Amygdala (tissue), 56 donors: ENCODE data around the gene PPP1R14B.
A peak's percentile ranks its signal among the peaks of the same experiment; 100 is the strongest.

Experiments used
- DNase-seq, 56 donors: peaks; one replicate each; lab custom pipeline; 2025; lab: John Stamatoyannopoulos, UW

The PPP1R14B gene, protein sequence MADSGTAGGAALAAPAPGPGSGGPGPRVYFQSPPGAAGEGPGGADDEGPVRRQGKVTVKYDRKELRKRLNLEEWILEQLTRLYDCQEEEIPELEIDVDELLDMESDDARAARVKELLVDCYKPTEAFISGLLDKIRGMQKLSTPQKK

DNA sequence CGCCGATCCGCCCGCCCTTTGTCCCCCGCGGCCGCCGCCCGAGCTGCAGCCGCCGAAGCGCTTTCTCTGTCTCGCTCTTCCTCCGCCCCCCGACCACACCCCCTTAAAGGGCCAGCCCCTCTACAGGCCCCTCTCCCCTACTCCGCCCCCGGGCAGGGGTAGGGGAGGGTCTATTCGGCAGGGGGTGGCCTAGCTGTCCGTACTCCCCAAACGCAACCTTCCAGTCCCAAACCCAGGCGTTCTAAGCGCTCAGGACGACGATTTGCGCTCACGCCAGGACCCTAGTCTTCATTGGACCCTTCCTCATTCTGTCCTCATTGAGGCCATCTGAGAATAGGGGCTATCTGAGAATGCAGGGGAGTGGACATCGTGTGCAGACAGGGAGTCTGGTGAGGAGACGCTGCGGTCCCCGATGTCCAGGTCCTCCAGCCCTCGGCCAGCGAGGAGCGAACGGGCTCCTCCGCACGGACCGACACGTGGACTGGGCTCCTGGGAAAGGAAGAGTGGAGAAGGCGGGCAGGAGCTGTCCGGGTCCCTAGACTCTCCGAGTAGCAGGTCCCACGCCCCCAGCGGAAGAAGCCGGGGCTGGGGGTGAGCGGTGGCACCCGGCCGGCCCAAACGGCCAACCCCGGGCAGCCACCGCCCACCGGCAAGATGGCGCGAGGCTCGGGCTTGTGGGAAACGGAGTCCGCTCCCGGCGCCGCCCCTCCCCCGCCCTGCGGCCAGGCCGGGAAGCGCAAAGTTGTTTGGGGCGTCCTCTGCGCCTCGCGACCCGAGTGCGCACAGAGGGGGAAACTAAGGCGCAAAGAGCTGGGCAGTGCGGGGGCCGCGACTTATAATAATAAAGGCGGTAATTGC is at the start of gene PPP1R14B:
TSS of gene PPP1R14B (minus strand) at position 73 of the 858 bp plus-strand sequence. CDS start 270 bp downstream, outside the sequence.
- peak in 53 of 56 donors; percentile 36 to 90 (median 73) for DNase-seq

DNA sequence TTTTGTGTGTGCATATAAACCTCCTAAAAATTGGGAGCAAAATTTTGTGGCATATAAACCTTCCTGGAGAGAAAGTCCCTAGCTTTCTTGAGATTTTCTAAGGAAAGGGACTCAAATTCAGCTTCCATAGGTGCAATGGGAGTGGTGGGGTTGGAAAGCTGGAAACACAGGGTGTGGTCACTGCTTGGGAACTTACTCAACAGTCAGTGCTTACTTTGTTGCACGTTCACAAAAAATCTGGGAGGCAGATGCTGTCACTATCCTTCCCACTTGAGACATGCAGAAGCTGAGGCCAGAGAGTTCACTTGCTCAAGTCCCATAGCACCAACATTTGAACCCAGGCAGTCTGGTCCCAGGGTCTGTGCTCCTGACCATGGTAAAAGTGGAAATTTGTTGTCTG is 49.5 kb upstream of the PPP1R14B start:
- DNase-seq, result no peak

DNA sequence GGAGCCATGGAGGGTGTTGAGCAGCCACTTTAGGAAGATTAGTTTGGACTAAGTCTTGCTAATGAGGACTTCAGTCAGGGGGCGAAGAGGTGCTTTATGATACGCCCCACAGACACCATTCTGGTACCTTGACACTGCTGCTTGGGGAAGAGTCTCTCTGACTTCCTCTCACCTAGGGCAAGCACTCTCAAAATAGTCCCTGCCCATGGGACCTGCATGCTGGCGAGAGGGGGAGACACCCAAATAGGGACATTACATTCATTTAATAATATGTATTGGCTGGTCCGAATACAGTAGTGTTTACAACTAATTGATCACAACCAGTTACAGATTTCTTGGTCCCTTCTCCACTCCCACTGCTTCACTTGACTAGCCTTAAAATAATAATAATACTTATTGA is 49.0 kb upstream of the PPP1R14B start:
- no peak for DNase-seq

DNA sequence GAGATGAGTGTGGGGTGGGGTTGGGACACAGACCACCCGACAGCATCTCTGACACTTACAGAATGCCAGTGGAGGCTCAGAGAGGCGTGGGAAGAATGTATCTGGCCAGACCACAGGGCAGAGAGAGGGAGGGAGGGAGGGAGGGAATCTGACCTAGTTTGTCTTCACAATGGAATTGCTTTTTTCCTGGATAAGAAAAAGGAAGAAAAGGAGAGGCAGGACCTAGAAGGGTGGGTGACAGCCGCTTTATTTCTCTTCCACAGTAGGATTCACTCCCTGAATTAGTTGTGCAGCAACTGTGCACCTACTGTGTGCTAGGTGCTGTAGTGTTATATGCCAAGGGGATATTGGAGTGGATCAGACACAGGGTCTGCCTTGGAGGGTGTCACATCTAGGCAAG is 48.0 kb upstream of the PPP1R14B start:
- peak in 1 of 56 donors; percentile 9 for DNase-seq

DNA sequence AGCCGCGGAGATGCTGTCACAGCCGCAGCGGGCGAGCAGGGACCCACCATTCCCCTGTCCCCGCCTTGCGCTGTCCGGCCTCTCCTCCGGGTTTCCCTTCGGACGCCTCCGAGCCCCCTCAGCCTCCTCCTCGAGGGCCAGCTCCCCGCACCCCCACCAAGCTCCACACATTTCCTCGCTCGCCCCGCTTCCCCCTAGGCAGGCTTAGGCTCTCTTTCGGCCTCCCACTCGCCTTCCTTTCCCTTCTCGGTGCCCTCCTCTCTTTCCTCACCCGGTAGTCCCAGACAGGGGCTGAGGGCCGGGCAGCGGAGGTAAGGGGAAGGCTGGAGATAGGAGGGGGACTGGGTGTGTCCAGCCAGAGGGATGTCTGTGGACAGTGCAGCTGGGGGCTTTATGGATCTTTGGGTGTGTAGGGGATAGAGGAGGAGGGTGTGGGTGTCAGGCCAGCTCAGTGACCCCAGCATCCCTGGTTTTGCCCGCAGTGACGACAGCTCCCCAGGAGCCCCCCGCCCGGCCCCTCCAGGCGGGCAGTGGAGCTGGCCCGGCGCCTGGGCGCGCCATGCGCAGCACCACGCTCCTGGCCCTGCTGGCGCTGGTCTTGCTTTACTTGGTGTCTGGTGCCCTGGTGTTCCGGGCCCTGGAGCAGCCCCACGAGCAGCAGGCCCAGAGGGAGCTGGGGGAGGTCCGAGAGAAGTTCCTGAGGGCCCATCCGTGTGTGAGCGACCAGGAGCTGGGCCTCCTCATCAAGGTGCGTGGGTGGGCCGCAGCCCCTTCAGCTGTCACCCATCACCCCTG is 45.9 kb upstream of the PPP1R14B start:
- peak in 1 of 56 donors; percentile 11 for DNase-seq

DNA sequence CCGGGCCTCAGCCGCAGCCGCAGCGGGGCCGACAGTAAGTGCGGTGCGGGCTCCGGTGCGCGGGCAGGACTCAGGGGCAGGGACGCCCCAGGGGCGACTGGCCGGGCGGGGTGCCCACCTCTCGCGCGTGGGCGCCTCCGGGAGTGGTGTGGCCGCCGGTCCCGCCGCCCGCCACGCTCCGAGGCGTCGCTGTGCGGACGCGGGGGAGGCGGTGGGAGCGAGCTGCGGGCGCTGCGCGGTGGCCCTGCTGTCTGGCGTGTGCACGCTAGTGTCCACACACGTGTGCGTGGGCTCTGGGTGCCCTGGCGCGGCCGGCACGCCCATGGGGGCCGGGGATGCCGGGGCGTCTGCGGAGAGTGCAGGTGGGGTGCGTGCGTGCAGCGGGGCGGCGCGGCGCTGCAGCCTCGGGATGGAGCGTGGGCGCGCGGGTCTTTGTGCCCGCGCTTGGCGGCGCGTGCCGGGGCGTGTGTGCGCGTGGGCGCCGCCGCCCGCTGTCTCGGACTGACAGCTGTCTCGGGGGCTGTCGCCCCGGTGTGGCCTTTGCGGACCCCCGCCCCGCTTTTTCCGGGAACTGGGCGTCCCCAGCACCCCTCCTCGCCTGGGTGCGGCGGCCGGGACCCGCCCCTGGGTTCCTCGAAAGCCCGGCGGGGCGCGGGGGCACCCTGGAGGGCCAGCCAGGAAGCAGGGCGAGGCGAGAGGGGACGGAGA is 45.2 kb upstream of the PPP1R14B start:
- peak in 3 of 56 donors; percentile 32 to 48 (median 39) for DNase-seq

DNA sequence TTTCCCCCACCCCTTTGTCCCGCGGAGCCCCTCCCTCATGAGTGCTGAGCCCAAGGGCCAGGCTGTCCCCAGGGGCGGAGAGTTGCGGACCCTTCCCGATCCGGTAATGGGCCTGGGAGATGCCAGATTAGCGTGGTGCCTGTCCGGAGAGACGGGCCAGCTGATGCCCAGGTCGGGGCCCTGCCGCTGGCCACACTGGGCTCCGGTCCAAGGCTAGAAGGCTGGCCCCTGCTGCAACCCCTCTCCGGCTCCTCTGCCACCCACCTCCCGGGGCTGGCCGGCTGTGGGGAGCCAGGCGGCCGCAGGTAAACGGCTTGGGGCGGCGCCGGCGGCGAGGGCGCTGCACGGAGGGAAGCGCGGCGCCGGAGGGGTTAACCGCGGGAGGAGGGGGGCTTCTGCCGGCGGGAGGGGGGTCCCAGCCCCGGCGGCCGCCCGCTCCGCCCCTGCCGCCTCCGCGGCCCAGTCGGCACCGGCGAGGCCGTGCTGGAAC is 44.6 kb upstream of the PPP1R14B start, which contains the start of gene KCNK4:
TSS of gene KCNK4 (plus strand) at position 41 of the 490 bp plus-strand sequence. CDS start 1,717 bp downstream, outside the sequence.
- peak in 1 of 56 donors; percentile 23 for DNase-seq

DNA sequence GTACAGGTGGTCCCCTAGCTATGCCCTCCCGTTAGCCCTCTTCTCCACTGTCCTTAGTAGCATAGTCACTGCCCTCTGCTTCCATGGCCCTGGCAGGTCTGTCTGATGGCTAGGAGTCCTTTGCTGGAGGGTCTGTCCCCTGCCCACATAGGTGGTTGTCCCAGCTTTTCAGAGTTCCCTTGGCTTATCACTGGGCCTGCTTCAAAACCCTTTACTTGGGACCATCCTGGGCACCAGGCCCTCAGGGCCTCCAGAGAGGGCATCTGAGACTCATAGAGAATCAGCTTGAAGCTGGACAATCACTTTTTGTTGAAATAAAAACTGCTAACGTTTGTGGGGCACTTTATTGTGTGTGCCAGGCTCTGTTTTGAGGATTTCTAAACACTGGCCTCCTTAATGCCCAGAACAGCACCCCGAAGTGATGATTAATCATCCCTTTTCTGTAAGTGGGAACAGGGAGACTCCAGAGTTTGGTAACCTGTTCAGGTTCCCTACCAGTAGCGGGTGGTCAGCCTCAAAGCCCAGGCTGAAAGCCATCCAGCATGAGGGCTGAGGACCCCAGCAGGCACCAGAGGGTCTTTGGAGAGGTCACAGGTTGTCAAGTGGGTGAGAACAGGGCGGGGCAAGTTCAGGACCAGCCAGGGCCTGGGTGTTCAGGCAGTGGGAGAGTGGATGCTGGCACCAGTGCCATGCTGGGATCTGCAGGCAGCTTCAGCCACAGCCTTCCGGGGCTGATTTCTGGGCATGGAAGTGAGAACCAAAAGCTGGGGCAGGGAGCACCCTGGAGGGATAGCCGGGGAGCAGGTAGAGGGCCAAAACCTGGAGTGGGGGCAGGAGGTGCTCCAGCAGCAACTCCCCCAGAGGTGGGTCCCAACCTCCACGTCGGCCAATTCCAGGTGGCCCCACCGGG is 43.9 kb upstream of the PPP1R14B start:
- DNase-seq, result no peak

DNA sequence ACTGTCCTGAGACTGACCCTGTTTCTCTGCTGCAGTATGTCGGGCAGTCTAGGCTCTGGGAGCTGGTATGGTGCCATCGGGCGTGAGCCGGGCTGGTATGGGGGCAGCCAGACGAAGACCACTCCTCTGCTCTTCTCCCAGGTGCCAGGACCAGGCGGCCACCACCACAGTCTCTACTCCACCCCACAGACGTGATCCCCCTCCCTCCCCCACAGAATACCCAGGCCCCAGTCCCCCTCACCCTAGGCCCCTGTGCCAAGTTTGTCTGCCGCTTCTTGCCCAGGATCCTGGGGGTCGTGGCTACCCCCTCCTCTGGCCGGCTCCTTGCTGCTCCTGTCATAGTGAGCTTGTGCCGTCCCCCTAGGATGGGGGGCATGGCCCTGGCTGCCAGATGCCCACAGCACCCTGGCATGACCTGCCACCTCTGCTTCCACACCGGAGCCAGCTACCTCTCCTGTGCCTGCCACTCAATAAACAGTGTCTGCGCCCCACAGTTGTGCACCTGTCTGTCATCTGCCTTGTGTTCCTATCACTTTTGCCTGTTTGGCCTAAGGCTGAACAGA is 42.3 kb upstream of the PPP1R14B start:
- DNase-seq, result no peak

DNA sequence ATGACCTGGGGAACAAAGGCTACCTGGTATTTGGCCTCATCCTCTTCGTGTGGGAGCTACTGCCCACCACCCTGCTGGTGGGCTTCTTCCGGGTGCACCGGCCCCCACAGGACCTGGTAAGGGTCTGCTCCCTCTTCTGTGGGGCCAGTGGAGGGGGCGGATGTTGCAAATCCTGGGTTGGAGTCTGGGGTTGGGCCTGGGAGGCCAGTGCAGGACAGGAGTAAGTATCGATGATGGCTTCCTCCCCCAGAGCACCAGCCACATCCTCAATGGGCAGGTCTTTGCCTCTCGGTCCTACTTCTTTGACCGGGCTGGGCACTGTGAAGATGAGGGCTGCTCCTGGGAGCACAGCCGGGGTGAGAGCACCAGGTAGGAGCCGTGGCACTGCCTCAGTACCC is 41.6 kb upstream of the PPP1R14B start:
- DNase-seq, result no peak

DNA sequence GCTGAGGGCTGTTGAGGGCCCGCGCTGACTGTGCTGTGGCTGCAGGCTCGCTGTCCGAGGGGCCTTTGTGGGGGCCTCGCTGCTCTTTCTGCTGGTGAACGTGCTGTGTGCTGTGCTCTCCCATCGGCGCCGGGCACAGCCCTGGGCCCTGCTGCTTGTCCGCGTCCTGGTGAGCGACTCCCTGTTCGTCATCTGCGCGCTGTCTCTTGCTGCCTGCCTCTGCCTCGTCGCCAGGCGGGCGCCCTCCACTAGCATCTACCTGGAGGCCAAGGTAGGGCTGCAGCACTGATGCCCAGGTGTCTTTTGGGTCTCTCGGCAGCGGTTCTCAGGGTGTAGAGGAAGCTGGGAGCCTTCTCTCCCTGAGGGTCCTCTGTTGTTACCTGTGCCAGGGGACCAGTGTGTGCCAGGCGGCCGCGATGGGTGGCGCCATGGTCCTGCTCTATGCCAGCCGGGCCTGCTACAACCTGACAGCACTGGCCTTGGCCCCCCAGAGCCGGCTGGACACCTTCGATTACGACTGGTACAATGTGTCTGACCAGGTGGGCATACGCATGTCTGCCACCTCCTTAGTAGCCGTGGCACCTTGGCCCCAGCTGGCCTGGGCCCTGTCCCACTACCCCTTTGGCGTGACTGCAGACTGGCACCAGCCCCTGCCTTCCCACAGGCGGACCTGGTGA is 41.1 kb upstream of the PPP1R14B start:
- no peak for DNase-seq

DNA sequence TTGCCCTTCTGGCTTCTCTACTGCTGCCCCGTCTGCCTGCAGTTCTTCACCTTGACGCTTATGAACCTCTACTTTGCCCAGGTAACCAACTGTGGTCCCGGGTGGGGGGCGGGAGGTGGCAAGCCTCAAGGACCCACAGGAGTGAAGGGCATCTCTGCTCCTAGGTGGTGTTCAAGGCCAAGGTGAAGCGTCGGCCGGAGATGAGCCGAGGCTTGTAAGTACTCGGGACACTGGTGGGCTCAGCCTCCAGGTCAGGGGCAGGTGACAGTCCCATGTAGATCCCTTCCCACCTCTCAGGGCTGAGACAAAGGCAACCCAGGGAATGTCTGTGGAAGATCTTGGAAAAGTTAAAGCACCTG is 40.0 kb upstream of the PPP1R14B start:
- DNase-seq, result no peak

DNA sequence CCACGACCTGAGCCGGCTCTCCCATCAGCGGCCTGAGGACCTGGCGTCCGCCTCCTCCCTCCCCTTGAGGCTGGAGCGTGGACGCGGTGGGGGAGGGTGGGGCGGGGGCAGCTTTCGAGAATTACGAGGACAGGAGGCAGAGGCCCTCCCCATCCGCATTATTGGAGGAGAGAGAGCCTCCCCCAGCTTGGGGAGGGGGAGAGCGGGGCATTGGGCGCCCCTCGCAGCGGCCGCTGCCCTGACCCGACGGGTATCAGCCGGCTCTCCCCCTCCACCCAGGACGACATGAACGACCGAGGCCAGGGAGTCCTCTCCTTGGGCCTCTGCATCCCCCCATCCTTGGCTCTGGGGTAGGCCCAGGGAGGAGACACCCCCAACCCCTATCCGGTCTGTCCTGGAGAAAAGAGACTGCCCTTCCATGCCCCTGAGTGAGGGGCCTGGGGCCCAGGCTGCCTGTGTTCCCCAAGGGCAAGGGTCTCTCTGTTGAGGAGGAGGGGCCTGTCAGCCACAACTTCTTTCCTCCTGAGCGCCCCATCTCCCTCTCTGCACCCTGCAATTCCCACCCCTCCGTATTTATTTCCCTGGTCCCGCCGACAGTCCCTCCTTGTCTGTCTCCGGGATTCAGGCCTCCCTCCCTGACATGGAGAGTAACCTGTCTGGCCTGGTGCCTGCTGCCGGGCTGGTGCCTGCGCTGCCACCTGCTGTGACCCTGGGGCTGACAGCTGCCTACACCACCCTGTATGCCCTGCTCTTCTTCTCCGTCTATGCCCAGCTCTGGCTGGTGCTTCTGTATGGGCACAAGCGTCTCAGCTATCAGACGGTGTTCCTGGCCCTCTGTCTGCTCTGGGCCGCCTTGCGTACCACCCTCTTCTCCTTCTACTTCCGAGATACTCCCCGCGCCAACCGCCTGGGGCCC is 39.4 kb upstream of the PPP1R14B start:
- DNase-seq, result no peak

DNA sequence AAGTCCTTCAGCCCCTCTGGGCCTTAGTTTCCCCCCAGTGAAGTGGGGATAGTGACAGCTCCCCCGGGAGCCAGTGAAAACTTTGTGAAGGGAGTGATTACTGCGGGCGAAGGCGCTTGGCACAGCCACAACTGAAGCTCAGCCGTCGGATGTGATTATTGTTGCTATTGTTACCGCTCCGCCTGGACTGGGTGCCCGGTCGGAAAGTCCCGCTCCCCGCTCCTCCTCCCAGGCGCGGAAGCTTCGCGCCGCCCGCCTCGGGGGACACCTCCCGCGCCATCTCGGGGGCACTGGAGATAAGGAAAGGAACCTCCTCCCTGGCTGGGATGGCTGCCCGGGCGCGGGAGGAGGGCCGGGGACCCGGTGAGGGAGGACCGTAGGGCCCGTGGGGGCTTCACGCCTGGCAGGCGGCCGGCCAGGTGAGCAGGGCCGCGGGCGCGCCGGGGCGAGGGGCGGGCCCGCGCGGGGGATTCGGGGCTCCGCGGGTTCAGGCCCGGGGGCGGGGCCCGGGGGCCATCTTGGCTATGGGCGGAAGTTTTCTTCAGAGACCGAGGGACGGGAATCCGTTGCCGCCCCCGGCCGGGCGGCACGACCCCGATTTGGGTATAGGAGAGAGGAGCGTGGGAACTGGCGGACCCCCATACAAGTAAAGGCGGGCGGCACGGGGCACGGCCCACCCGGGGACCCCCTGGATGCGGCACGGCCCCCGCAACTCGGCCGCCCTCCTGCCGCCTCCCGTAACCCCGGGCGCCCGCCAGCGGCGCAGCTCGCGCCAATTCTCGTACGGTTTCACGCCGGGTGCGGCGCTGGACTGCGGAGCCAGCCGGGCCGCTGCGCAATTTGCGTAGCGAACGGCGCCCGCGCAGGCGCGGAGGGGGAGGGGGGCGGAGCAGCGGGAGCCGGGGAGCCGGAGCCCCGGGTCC is 38.5 kb upstream of the PPP1R14B start, which contains the start of gene GPR137:
TSS of gene GPR137 (plus strand) at position 887 of the 923 bp plus-strand sequence. CDS start 677 bp downstream, outside the sequence.
- peak in 55 of 56 donors; percentile 35 to 98 (median 86) for DNase-seq

DNA sequence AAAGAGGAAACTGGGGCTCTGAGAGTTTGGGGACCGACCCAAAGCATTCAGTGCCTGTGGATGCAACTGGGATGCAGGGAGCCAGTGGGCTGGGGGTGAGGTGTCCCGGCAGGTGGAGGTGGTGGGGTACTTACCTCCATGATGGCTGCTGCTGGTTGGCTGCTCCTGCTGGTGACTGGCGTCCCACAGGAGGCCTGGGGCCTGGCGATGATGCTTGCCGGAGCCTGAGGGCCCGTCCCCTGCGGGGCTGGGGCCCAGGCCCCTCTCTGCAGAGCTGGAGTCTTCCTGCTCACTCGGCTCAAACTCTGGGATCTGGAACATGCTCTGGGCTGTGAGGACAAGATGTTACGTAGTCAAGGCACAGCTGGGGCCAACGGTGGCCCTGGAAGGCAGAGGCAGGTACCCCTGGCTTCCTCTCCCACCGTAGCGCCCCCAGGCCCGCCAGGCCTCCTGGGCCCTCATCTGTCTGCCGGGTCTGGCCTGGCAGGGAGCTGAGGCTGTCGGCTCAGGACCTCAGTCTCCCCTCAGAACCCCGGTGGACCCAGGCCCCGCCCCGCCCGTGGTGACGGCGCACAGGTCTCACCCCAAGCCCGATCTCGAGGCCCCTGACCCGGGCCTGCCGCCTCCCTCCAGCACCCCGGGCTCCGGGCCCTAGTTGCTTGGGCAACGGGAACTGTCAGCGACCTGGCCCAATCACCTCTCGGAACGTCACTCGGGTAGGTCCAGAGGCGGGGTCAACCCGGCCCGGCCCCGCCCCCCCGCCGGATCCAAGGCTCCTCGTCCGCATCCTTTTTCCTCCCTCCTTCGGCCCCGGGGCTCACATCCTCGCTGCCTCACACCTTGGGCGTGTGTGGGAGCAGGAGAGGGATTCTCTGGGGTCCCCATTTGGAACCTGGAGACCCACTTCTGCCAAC is 37.6 kb upstream of the PPP1R14B start, which contains the start of gene BAD:
TSS of gene BAD (minus strand) at position 618 of the 914 bp plus-strand sequence. CDS start at position 321, 297 bp downstream.
- peak; percentile 54 to 99 (median 94) for DNase-seq
